GM21526 (cell line): ENCODE data around the gene KRTAP10-6.
"Not testable (repeated sequence)": the region's sequence is repeated elsewhere in the genome, so short reads cannot be mapped to it uniquely, and the experiment has no call there.

ENCODE experiments used
- ATAC-seq: cut with Tn5 transposase; IDR thresholded peaks from one replicate; pipeline ENCODE4 v1.9.1; 2021; ENCODE audit warnings: moderate library complexity; ENCODE audit not compliant: unreplicated experiment, low FRiP score

The KRTAP10-6 gene

DNA sequence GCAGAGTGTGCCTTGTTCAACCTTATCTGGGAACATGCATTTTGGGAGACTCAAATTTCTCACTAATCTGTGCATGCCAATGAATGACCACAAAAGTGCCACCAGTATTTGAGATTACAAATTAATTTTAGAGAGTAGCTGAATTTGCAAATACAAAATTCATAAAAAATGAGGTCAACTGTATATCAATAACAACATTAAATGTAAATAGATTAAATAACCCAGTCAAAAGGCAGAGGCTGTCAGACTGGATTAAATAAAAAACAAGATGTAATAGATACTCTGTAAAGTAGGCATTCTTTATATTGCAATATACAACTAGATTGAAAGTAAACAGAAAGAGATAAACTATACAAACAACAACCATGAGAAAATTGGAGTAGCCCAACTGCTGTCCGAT, 28.2 kb downstream of the KRTAP10-6 start:
- ATAC-seq = no peak

DNA sequence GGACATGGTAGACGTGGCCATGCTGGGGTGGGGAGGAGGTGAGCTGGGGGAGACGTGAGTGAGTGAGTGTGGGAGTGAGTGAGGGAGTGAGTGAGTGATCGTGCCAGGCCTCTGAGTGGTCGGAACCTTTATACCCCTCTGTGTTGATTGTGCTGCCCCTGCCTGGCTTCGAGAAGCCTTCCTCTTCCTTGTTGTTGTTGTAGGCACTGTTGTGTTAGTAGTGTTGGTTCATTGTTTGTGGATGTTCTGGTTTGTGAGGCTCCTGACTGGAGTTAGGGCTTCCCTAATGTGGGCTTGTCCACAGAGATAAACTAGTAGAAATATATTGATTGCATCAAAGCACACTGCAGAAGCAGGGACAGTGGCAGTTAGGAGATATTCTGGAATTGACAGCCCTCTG, 33.6 kb downstream of the KRTAP10-6 start, which contains the start of gene KRTAP10-3:
TSS of gene KRTAP10-3 (minus strand) at position 101 of the 400 bp plus-strand sequence. CDS start at position 21, 80 bp downstream.
- ATAC-seq = no peak

DNA sequence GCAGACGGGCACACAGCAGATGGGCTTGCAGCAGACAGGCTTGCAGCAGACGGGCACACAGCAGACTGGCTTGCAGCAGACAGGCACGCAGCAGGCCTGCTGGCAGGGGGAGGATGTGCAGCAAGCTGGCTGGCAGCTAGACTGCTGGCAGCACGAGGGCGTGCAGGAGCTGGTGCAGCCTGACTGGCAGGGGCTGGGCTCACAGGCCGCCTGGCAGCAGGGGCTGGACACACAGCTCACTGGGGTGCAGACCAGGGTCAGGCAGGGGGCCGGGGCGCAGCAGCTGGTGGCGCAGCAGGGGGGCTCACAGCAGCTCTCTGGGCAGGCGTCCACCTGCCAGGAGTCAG, 34.0 kb downstream of the KRTAP10-6 start:
- not testable (repeated sequence) for ATAC-seq

DNA sequence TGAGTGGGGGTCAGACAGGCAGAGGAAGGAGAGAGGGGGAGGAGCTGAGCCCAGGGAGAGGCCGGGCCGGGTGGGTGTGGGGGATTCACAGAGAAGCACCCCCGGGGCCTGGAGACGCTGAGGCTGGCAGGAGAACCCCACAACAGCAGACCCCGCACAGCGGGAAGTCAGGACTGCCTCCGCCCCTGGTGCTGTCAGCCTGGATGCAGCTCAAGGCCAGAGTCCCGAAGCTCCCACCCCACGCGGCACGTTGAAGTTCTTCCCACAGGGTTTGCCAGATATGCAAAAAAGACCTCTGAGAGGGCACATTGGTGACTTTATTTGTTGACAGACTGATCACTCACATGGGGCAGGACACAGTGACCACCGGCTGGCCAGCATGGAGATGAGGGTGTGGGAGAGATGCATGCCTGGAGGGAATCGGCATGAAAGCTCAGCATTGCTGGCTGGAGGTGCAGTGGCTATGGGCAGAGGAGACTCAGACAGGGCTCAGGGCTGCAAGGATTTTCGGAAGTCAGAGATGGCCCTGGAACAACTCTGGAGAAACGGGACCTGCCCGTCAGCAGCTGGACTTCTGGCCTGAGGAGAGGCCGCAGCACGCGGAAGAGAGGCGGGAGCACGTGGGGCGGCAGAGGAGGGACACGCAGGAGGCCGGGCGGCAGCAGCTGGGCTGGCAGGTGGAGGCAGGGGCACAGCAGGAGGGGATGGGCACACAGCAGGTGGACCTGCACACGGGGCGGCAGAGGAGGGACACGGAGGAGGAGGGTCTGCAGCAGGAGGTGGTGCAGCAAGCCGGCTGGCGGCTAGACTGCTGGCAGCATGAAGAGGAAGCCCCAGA, 34.6 kb downstream of the KRTAP10-6 start:
- ATAC-seq = no peak

DNA sequence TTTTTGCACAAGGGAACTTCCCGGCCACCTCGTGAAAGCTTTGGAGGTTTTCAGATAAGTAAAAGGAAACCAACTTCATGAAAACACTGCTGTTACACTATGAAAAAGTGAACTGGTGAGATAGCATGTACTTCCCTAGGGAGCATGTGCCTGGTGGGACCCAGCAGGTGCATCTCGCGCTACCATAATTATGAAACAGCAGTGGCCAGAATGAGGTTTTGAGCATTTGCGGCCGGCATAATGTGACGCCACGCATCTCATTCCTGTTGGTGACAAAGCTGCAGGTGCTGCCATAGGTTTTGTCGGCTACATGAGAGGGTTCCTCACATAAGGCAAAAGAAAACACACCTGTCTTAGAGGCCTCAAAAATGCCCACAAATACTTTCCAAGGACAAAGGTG, 35.4 kb downstream of the KRTAP10-6 start:
- no peak for ATAC-seq

DNA sequence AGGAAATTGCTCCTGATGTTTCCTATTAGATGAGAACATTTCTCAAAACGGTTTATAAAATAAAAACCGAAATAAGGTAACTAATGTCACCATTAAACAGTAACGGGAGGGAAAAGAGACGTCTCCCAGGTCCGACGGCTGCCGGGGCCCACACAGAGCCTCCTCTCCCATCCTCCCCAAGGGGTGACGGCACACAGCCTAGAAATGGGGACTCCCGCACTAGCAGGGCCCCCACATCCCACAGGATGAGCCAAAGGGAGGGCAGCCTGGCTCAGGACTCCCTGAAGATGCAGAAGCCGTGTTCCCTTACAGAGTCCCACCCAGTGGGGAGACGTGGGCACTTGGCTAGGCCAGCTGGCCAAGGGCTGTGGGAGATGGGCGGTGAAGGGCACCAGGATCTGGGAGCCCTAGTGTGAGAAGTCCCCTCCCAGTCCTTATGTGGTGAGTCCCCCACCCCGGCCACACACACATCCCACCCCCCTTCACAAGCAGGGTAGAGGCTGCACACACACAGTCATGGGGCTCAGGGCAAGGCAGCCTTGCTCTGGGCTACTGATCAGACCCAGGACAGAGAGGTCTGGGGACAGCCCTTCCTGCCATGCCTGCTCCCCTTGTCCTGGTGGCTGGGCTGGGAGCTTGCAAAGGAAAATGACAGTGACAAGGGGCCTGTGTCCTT, 37.0 kb downstream of the KRTAP10-6 start:
- ATAC-seq = no peak

DNA sequence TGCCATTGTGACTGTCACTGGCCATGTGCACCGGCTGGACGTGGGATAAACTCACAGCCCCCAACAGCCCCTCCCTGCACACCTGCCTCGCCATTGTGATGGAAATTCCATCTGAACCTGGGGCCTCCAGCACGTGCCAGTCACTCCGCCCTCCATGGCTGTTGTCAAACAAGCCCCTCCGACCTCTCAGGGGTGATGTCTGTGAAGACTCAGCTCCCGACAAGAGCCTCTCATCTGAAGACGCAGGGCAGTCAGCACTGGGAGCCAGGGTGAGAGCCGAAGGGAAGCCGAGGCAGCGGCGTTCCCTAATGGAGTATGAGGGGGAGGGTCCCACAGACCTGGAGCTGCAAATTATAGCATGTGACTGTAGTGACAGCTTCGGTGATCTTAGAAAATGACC, 39.6 kb downstream of the KRTAP10-6 start:
- no peak for ATAC-seq

DNA sequence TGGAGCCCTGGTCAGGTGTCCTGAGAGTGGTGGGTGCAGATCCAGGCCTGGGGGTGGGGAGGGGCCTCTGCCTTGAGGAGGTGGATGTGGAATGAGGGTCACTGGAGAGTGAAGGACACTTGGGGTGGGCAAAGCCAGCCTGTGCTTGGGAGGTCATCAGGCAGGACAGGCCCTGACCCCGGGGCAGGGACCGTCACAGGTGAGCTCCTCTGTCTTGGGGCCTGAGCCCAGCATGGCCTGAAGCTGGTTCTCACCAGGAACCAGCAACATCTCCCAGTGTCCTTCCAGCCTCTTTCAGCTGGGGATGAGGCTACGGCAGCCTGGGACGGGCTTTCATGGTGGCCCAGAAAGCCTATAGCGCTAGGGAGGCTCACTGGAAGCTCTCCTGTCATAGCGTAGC, 40.2 kb downstream of the KRTAP10-6 start:
- no peak for ATAC-seq

DNA sequence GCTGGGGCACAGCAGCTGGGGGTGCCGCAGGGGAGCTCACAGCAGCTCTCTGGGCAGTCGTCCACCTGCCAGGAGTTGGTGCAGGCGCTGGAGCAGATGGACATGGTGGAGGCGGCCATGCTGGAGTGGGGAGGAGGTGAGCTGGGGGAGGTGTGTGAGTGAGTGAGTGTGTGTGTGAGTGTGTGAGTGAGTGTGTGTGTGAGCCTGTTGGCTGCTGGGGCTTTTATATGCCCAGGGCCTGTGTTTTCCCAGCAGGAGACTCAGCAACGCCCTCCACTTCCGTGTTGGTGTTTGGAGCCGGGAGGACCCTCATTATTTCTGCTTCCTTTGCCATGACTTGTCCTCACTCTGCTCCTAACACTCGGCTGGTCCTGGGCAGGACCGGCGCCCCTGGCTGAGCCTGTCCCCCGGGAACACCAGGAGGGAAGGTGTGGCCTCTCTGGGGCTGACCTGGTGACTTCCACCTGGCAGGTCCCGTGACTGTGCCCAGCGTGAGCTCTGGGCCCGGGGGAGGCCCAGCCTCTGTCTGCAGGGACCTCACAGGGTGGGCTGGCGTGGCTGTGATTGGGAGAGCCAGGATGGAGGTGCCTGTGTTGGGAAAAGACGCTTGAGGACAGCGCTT, 40.9 kb downstream of the KRTAP10-6 start, which contains the start of gene KRTAP10-2:
TSS of gene KRTAP10-2 (minus strand) at position 166 of the 622 bp plus-strand sequence. CDS start at position 119, 47 bp downstream.
- no peak for ATAC-seq

DNA sequence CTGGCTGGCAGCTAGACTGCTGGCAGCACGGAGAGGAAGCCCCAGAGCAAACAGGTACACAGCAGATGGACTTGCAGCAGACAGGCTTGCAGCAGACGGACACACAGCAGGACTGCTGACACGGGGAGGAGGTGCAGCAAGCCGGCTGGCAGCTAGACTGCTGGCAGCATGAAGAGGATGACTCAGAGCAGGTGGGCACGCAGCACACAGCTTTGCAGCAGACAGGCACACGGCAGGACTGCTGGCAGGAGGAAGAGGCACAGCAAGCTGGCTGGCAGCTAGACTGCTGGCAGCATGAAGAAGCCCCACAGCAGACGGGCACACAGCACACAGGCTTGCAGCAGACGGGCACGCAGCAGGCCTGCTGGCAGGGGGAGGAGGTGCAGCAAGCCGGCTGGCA, 41.5 kb downstream of the KRTAP10-6 start:
- ATAC-seq = no peak

DNA sequence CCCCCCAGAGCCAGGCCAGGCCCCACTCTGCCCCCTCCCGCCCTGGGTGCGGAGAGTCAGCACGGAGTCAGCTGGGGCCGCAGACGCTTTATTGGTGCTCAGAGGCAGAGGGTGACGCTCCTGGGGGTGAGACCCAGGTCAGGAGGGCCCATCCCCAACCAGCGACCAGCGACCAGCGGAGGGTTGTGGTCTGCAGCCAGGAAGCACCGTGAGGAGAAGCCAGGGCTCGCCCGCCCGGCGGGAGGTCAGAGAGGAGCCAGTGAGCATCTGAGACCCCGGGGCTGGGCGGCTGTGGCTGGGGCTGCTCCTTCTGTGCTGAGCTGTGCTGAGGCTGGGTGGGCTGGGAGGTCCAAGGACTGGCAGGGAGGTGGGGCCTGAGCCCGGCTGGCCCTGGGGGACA, 42.0 kb downstream of the KRTAP10-6 start:
- ATAC-seq = not testable (repeated sequence)

DNA sequence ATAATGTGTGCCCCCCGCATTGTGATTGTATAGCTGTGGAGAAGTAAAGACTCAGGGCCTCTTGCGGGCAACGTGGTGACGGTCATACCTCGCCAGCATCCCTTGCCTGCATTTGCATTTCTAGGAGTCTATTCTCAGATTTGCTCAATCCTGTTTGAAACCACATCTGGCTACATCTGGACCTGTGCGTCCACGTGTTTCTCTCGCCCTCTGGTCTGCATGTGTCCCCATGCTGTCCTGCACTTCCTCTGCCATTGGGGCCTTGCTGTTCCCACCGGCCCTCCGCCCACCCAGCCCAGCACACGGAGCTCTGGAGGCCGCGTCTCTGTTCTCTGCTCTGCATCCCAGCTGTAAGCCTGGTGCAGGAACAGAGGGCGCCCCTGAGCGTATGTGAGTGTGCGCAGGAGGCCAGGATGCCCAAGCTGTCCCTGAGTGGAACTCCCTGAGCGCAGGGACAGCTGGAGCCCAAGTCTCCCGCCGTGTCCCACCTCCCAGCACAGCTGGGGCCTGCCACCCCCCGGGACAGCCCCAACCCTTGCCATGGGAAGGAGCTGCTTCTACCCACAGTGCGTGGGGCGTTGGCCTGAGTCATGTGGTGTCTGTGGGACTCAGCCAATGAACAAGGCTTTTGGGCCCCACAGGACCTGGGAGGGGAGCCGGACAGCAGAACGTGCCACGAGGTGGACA, 42.6 kb downstream of the KRTAP10-6 start:
- ATAC-seq = no peak

DNA sequence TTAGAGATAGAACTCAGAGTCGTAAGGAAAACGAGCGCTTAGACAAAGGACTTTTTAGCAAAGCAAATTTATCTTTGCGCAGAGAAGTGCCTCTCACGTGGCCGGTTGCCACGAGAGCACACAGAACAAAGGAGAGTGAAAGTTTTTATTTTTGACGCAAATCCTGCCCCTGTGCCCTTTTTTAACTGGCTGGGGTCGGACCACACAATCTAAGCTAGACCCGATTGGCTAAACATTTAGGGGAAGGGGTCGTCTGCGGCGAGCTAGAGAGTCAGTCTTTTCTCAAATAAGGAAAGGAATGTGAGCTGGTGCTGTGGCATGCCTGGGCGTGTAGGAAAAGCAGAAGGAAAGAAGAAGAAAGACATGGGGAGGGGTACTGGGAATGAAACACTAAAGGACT, 43.4 kb downstream of the KRTAP10-6 start:
- ATAC-seq = no peak

DNA sequence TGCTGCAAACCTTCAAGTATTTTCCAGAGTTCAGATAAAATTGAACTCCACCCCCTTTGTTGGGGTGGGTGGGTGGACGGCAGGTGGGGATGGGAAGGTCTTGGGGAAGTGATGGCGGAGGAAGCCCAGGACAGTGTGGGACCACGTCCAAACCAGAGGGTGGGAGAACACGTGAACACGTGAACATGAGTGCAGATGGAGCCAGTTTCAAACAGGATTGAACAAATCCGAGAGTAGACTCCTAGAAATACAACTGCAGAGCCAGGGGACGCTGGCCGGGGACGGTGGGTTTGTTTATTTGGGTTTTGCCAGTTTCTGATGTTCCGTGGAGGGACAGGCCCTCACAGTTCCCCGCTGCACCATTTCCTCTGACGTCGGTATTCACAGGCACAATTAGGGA, 43.9 kb downstream of the KRTAP10-6 start:
- ATAC-seq = no peak

DNA sequence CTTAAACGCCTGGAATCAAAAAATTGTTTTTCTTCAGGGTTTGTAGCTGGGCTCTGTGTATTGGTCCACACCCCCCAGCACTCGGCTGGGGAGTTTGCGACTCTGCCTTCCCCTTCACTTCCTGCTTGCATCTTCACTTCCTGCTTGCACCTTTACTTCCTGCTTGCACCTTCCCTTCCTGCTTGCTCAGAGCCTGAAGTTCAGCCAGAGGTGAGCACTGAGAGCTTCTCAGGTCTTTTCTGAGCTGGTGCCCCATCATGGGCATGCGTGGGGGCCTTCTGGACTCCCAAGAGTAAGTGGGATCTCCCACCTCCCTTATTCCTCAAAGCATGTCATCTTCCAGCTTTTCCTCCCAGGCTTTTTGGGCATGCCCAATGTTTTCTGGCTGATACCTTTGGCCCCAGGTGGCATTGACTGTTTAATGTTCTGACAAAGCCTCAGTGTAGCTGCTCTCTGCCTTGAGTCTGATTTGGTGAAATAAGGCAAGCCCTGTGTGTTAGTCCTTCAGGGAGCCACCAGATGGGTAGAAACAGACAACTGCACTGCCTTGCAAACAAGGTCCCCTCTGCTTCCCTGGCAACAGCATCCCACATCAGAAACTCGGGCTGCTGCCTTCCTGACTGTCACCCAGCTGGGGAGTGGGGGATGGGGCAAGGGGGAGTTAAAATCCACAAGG, 44.5 kb downstream of the KRTAP10-6 start:
- no peak for ATAC-seq

DNA sequence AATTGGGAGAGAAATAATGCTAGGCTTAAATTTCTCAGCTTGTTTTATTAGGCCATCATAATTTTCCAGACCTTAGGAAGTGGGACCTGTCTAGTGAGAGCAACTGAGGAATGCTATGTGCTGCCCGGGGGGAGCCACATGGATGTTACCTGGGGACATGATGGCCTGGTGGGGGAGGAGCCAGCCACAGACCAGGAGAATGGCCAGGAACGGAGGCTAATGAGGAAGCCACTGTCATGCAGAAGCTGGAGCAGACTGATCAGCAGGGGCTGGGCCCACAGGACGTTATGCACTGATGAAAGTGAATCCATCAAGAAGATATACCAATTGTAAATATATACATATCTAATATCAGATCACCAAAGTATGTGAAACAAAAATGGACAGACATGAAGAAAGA, 47.7 kb downstream of the KRTAP10-6 start:
- ATAC-seq = no peak

DNA sequence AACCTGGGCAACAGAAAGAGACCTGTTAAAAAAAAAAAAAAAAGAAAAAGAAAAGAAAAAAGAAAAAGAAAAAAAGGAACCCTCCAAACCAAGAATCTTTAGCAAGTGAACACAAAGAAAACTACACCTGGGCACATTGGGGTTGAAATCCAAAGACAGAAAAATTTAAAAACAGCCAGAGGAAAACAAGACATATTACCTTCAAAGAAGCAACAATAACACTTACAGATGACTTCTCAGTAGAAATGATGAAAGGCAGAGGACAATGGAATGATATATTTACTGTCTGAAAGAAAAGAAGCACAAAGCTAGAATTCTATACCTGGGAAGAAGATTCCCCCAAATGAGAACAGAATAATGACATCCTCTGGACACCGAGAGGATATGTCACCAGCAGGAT, 49.6 kb downstream of the KRTAP10-6 start:
- ATAC-seq = no peak
